GM23338 (cell line): Measurements from ENCODE around the gene RAB3A. TPM values are rescaled to one million over a fixed set of nuclear protein-coding genes. Genes with fewer than 3 reads are reported as not detected.

Source experiments
- ATAC-seq: fragments of 200-7000 bp; cut with Tn5 transposase; 3 replicates; pipeline ENCODE4 v1.9.1; 2020
- DNase-seq: peaks from one replicate; pipeline ENCODE4 v3.0.0-alpha.2; 2015; ENCODE audit warnings: low spot score
- H2AFZ ChIP-seq: fragments of 200-600 bp; sonication (generic); 2 replicates; pipeline ENCODE4 v1.8.0; 2016; ENCODE audit warnings: antibody characterized with exemption, mild to moderate bottlenecking, moderate library complexity
- H3F3A ChIP-seq: fragments of 200-600 bp; sonication (generic); replicated peaks from 2 replicates; pipeline ENCODE4 v1.8.0; 2017; ENCODE audit warnings: antibody characterized with exemption, mixed run types, low read depth
- H3K27ac ChIP-seq: fragments of 200-600 bp; sonication (generic); 2 replicates; pipeline ENCODE4 v1.6.1; 2016; ENCODE audit warnings: low read depth
- H3K27me3 ChIP-seq: fragments of 200-600 bp; sonication (generic); 2 replicates; pipeline ENCODE4 v1.8.0; 2016; ENCODE audit warnings: mild to moderate bottlenecking, mixed run types, moderate library complexity; ENCODE audit not compliant: insufficient read depth
- H3K36me3 ChIP-seq: fragments of 200-600 bp; sonication (generic); 2 replicates; pipeline ENCODE4 v1.8.0; 2016; ENCODE audit warnings: mild to moderate bottlenecking; ENCODE audit not compliant: insufficient read depth
- H3K4me1 ChIP-seq: fragments of 200-600 bp; sonication (generic); 2 replicates; pipeline ENCODE4 v1.8.0; 2016; ENCODE audit warnings: mild to moderate bottlenecking, moderate library complexity; ENCODE audit not compliant: insufficient read depth
- H3K4me2 ChIP-seq: fragments of 200-600 bp; sonication (generic); 2 replicates; pipeline ENCODE4 v1.7.1; 2017; ENCODE audit warnings: mixed run types
- H3K4me3 ChIP-seq: fragments of 200-600 bp; sonication (generic); 2 replicates; pipeline ENCODE4 v1.6.1; 2016; ENCODE audit warnings: mixed run types
- H3K79me2 ChIP-seq: fragments of 200-600 bp; sonication (generic); replicated peaks from 2 replicates; pipeline ENCODE4 v1.8.0; 2017; ENCODE audit warnings: mild to moderate bottlenecking; ENCODE audit not compliant: insufficient read depth
- H3K9me2 ChIP-seq: fragments of 200-600 bp; sonication (generic); 2 replicates; pipeline ENCODE4 v1.8.0; 2017; ENCODE audit not compliant: insufficient read depth
- H4K20me1 ChIP-seq: fragments of 200-600 bp; sonication (generic); replicated peaks from 2 replicates; pipeline ENCODE4 v1.8.0; 2017; ENCODE audit warnings: mild to moderate bottlenecking; ENCODE audit not compliant: insufficient read depth
- H3K27ac Mint-ChIP-seq: 2 replicates; pipeline ENCODE4 v1.8.0; 2020; ENCODE audit warnings: inconsistent platforms, mild to moderate bottlenecking, moderate library complexity, mixed read lengths
- H3K27me3 Mint-ChIP-seq: 3 replicates; pipeline ENCODE4 v1.8.0; 2022; ENCODE audit warnings: low read depth, mild to moderate bottlenecking, moderate library complexity, mixed read lengths, inconsistent platforms; ENCODE audit not compliant: insufficient read depth, poor library complexity
- H3K36me3 Mint-ChIP-seq: 3 replicates; pipeline ENCODE4 v1.8.0; 2021; ENCODE audit warnings: low read depth, mild to moderate bottlenecking, inconsistent platforms, moderate library complexity, mixed read lengths
- H3K4me1 Mint-ChIP-seq: 3 replicates; pipeline ENCODE4 v1.8.0; 2020; ENCODE audit warnings: mild to moderate bottlenecking, inconsistent platforms, mixed read lengths
- H3K4me3 Mint-ChIP-seq: 3 replicates; pipeline ENCODE4 v1.8.0; 2021; ENCODE audit warnings: moderate library complexity, mild to moderate bottlenecking, inconsistent platforms, mixed read lengths
- H3K9me3 Mint-ChIP-seq: 3 replicates; pipeline ENCODE4 v1.8.0; 2020; ENCODE audit warnings: moderate library complexity, mild to moderate bottlenecking, inconsistent platforms, mixed read lengths
- EZH2 ChIP-seq: fragments of 200-600 bp; sonication (generic); IDR thresholded peaks from one replicate; pipeline ENCODE4 v1.8.0; 2017; ENCODE audit warnings: antibody characterized with exemption, mild to moderate bottlenecking, low read depth; ENCODE audit not compliant: unreplicated experiment
- EZH2phosphoT487 ChIP-seq: fragments of 200-600 bp; sonication (generic); IDR thresholded peaks from one replicate; pipeline ENCODE4 v1.8.1; 2018; ENCODE audit warnings: antibody characterized with exemption; ENCODE audit not compliant: unreplicated experiment
- JUNB ChIP-seq: IDR thresholded peaks from one replicate; pipeline ENCODE4 v1.6.1; 2016; ENCODE audit warnings: antibody characterized with exemption; ENCODE audit not compliant: unreplicated experiment
- NANOG ChIP-seq: IDR thresholded peaks from 2 replicates; pipeline ENCODE4 v1.6.1; 2016; ENCODE audit warnings: antibody characterized with exemption, borderline replicate concordance
- ZNF114 ChIP-seq: fragments of 250-450 bp; sonication (Bioruptor Pico); IDR thresholded peaks from 2 replicates; pipeline ENCODE4 v1.5.0; 2020; ENCODE audit warnings: mild to moderate bottlenecking, moderate library complexity
- ZNF331 ChIP-seq: fragments of 250-450 bp; sonication (Bioruptor Pico); IDR thresholded peaks from 2 replicates; pipeline ENCODE4 v1.5.0; 2020; ENCODE audit warnings: low read depth, mild to moderate bottlenecking, moderate library complexity
- polyA plus RNA-seq: library from polyadenylated mRNA; unstranded; fragments of >200 nt; fragmentation: Nextera tagmentation; extraction: Ambion mirVana; gene quantifications from 2 replicates; pipeline ENCODE4 v1.2.1, GENCODE V29; 2016
- total RNA-seq: library from RNA; depleted of rRNA; stranded (reverse); fragments of >200 nt; shearing (Covaris generic); gene quantifications from 2 replicates; pipeline ENCODE4 v1.2.3, GENCODE V29; 2014
- TF ChIP-seq, protein P1 (sequence below), 2 experiments: fragments of 200-600 bp in 1 of 2; sonication (generic) in 1 of 2; conservative IDR thresholded peaks; 2 replicates each; pipeline versions ENCODE4 v1.5.1 to v1.6.1; 2016 to 2017; ENCODE audit warnings: antibody characterized with exemption in 2 of 2, low read depth in 2 of 2, mild to moderate bottlenecking in 2 of 2, moderate library complexity in 1 of 2
- TF ChIP-seq, protein P2 (sequence below): IDR thresholded peaks from 2 replicates; pipeline ENCODE4 v1.6.1; 2016; ENCODE audit warnings: antibody characterized with exemption
- TF ChIP-seq, protein P3 (sequence below): IDR thresholded peaks from one replicate; pipeline ENCODE4 v1.6.1; 2018; ENCODE audit warnings: antibody characterized with exemption; ENCODE audit not compliant: unreplicated experiment

The RAB3A gene
- total and polyA plus RNA-seq, 2 experiments from 2014 or later: 9.7 to 20.3 TPM

DNA sequence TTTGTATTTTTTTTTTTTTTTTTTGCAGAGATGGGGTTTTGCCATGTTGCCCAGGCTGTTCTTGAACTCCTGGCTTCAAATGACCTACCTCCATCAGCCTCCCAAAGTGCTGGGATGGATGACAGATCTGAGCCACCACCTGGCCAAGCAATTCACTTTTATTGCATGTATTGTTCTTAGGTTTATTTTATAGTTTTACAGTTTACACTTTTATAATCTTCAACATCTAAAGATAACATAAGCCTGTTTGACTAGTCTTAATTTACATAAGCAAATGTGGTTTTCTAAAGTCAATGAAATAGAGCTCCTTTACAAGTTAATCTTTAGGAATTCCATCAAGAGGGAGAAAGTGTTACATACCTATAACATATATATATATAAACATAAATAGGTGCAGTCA is 20.3 kb downstream of the RAB3A start (continued):
- TF ChIP-seq, protein P1, sequence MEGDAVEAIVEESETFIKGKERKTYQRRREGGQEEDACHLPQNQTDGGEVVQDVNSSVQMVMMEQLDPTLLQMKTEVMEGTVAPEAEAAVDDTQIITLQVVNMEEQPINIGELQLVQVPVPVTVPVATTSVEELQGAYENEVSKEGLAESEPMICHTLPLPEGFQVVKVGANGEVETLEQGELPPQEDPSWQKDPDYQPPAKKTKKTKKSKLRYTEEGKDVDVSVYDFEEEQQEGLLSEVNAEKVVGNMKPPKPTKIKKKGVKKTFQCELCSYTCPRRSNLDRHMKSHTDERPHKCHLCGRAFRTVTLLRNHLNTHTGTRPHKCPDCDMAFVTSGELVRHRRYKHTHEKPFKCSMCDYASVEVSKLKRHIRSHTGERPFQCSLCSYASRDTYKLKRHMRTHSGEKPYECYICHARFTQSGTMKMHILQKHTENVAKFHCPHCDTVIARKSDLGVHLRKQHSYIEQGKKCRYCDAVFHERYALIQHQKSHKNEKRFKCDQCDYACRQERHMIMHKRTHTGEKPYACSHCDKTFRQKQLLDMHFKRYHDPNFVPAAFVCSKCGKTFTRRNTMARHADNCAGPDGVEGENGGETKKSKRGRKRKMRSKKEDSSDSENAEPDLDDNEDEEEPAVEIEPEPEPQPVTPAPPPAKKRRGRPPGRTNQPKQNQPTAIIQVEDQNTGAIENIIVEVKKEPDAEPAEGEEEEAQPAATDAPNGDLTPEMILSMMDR (conservative IDR thresholded peaks at IDR 0.05; ENCODE audit: low read depth in 2 of 2): no peak
- TF ChIP-seq EZH2 (no peak), ZNF114 (CRISPR knock-in tag) (no peak), EZH2phosphoT487 (no peak), ZNF331 (no peak)
- TF ChIP-seq, protein P2, sequence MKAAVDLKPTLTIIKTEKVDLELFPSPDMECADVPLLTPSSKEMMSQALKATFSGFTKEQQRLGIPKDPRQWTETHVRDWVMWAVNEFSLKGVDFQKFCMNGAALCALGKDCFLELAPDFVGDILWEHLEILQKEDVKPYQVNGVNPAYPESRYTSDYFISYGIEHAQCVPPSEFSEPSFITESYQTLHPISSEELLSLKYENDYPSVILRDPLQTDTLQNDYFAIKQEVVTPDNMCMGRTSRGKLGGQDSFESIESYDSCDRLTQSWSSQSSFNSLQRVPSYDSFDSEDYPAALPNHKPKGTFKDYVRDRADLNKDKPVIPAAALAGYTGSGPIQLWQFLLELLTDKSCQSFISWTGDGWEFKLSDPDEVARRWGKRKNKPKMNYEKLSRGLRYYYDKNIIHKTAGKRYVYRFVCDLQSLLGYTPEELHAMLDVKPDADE: no peak
- TF ChIP-seq, protein P3, sequence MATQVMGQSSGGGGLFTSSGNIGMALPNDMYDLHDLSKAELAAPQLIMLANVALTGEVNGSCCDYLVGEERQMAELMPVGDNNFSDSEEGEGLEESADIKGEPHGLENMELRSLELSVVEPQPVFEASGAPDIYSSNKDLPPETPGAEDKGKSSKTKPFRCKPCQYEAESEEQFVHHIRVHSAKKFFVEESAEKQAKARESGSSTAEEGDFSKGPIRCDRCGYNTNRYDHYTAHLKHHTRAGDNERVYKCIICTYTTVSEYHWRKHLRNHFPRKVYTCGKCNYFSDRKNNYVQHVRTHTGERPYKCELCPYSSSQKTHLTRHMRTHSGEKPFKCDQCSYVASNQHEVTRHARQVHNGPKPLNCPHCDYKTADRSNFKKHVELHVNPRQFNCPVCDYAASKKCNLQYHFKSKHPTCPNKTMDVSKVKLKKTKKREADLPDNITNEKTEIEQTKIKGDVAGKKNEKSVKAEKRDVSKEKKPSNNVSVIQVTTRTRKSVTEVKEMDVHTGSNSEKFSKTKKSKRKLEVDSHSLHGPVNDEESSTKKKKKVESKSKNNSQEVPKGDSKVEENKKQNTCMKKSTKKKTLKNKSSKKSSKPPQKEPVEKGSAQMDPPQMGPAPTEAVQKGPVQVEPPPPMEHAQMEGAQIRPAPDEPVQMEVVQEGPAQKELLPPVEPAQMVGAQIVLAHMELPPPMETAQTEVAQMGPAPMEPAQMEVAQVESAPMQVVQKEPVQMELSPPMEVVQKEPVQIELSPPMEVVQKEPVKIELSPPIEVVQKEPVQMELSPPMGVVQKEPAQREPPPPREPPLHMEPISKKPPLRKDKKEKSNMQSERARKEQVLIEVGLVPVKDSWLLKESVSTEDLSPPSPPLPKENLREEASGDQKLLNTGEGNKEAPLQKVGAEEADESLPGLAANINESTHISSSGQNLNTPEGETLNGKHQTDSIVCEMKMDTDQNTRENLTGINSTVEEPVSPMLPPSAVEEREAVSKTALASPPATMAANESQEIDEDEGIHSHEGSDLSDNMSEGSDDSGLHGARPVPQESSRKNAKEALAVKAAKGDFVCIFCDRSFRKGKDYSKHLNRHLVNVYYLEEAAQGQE: no peak

DNA sequence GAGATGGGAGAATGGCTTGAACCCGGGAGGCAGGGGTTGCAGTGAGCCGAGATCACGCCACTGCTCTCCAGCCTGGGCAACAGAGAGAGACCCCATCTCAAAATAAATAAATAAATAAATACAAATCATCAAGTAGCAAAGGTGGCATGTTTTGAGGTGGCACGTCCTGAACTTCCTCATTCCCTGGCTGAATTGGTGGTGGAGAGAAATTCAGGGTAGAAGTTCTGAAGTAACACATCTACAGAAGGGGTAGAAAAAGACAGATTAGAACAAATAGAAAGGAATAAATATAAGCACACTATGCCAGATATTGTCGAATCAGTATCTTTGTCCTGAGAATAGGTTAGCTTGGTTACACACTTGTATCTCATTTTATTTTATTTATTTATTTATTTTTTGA is 23.9 kb downstream of the RAB3A start:
- TF ChIP-seq NANOG: no peak
- TF ChIP-seq, protein P2: no peak
- TF ChIP-seq JUNB: no peak
- no peak for TF ChIP-seq ZNF331
- H3K4me3 ChIP-seq: no peak overlapping the region
- H3K4me2 ChIP-seq: no peak overlapping the region
- no peak for ATAC-seq
- no peaks in the 10 kb centered on the region for H3K9me3 Mint-ChIP-seq
- no peaks in the 10 kb centered on the region for H3K4me1 Mint-ChIP-seq
- peaks cover 8% of the 10 kb centered on the region for H3K27me3 Mint-ChIP-seq
- H3K27ac Mint-ChIP-seq: no peak overlapping the region
- H3K36me3 ChIP-seq: no peaks in the 10 kb centered on the region
- H3K4me1 ChIP-seq: no peaks in the 10 kb centered on the region
- no peaks in the 10 kb centered on the region for H3K79me2 ChIP-seq
- H3K4me3 Mint-ChIP-seq: no peak overlapping the region
- H3K9me2 ChIP-seq: no peaks in the 10 kb centered on the region
- peaks cover 2% of the 10 kb centered on the region; the same call in 1 of the 2 replicates for H3K27me3 ChIP-seq
- no peaks in the 10 kb centered on the region for H3F3A ChIP-seq
- H4K20me1 ChIP-seq: no peaks in the 10 kb centered on the region
- H2AFZ ChIP-seq: no peak overlapping the region
- no peak for DNase-seq
- H3K36me3 Mint-ChIP-seq: peaks cover 5% of the 10 kb centered on the region; the same call in 1 of the 3 replicates
- no peak overlapping the region for H3K27ac ChIP-seq
